H1 (cell line): ENCODE measurements around the gene ZNF680. TPM values are rescaled to one million over a fixed set of nuclear protein-coding genes. Genes with fewer than 3 reads are reported as not detected.

Experiments
- CTCF ChIA-PET: fragments of 300-600 bp; sonication (Branson Sonifier 250); formaldehyde crosslinking; loops from one replicate; lab custom pipeline; 2021; ENCODE audit not compliant: partially characterized antibody; lab: Charles Lee
- POLR2A ChIA-PET: fragments of 300-600 bp; sonication (Branson Sonifier 250); formaldehyde crosslinking; loops from one replicate; lab custom pipeline; 2021; ENCODE audit warnings: inconsistent platforms; ENCODE audit not compliant: partially characterized antibody; lab: Charles Lee
- DNase-seq, 2 experiments: peaks; one replicate each; pipeline versions ENCODE4 v3.0.0 to v3.0.0-alpha.2; 2010 to 2022; ENCODE audit warnings: low spot score in 2 of 2, low read depth in 1 of 2, mixed read lengths in 1 of 2
- FAIRE-seq: peaks from 2 replicates; lab custom pipeline; 2011; peaks lifted over from hg19 to GRCh38; lab: Jason Lieb, UNC
- H2AFZ ChIP-seq: 2 replicates; pipeline ENCODE4 v1.8.1; 2012; ENCODE audit warnings: low read length, inconsistent platforms
- H2AK5ac ChIP-seq: 2 replicates; pipeline ENCODE4 v1.6.1; 2013; ENCODE audit warnings: low read depth, low read length
- H2BK120ac ChIP-seq: replicated peaks from 2 replicates; pipeline ENCODE3; 2013; ENCODE audit warnings: low read depth, low read length, inconsistent platforms
- H2BK12ac ChIP-seq: 2 replicates; pipeline ENCODE4 v1.6.1; 2013; ENCODE audit warnings: low read depth, low read length
- H2BK15ac ChIP-seq: 2 replicates; pipeline ENCODE4 v1.6.1; 2013; ENCODE audit warnings: low read length
- H2BK20ac ChIP-seq: 2 replicates; pipeline ENCODE4 v1.6.1; 2013; ENCODE audit warnings: low read length
- H2BK5ac ChIP-seq: 2 replicates; pipeline ENCODE4 v1.6.1; 2013; ENCODE audit warnings: low read depth, low read length
- H3K14ac ChIP-seq: 2 replicates; pipeline ENCODE4 v1.6.1; 2013; ENCODE audit warnings: inconsistent platforms; ENCODE audit not compliant: insufficient read length
- H3K18ac ChIP-seq: 2 replicates; pipeline ENCODE4 v1.6.1; 2013; ENCODE audit warnings: low read length; ENCODE audit errors: extremely low read depth
- H3K23ac ChIP-seq: 2 replicates; pipeline ENCODE4 v1.6.1; 2013; ENCODE audit warnings: inconsistent platforms; ENCODE audit not compliant: insufficient read length
- H3K23me2 ChIP-seq: 2 replicates; pipeline ENCODE4 v1.6.1; 2013; ENCODE audit warnings: low read depth, low read length
- H3K27ac ChIP-seq: 2 replicates; pipeline ENCODE4 v1.6.1; 2011; ENCODE audit warnings: low read depth, low read length, inconsistent platforms
- H3K27me3 ChIP-seq, 4 experiments: replicated peaks in 1 of 4; 1 replicate in 1 of 4; 2 replicates in 3 of 4; pipeline versions ENCODE4 v1.6.1 to v1.8.1; 2011 to 2013; ENCODE audit warnings: low read length in 3 of 4, mild to moderate bottlenecking in 3 of 4, inconsistent platforms in 2 of 4, mixed read lengths in 2 of 4, moderate library complexity in 1 of 4; ENCODE audit not compliant: control insufficient read depth in 3 of 4, insufficient read depth in 3 of 4; ENCODE audit errors: extremely low read depth in 1 of 4
- H3K36me3 ChIP-seq, 4 experiments: 2 replicates each; pipeline versions ENCODE4 v1.6.1 to v1.8.1; 2011 to 2013; ENCODE audit warnings: mild to moderate bottlenecking in 4 of 4, low read length in 3 of 4, moderate library complexity in 2 of 4, control low read depth in 1 of 4, inconsistent platforms in 1 of 4; ENCODE audit not compliant: insufficient read depth in 4 of 4, control insufficient read depth in 2 of 4
- H3K4ac ChIP-seq: replicated peaks from 2 replicates; pipeline ENCODE3; 2013; ENCODE audit warnings: low read length, low read depth, mixed read lengths, inconsistent platforms; ENCODE audit not compliant: insufficient read length
- H3K4me1 ChIP-seq, 4 experiments: replicated peaks in 1 of 4; 1 replicate in 1 of 4; 2 replicates in 3 of 4; pipeline versions ENCODE4 v1.6.1 to v1.8.1; 2011 to 2013; ENCODE audit warnings: low read length in 3 of 4, inconsistent platforms in 2 of 4, mixed read lengths in 1 of 4; ENCODE audit not compliant: insufficient read depth in 4 of 4, control insufficient read depth in 3 of 4
- H3K4me2 ChIP-seq, 2 experiments: 2 replicates each; pipeline versions ENCODE4 v1.6.1 to v1.8.1; 2011 to 2013; ENCODE audit warnings: low read depth in 2 of 2, low read length in 2 of 2, control low read depth in 1 of 2, inconsistent platforms in 1 of 2, mild to moderate bottlenecking in 1 of 2; ENCODE audit not compliant: insufficient read depth in 1 of 2
- H3K4me3 ChIP-seq, 4 experiments: fragments of 200-600, 300-600 bp in 1 of 4; sonication (generic), shearing (Covaris generic), sonication (Bioruptor Twin) in 1 of 4; 2 replicates each; pipeline versions ENCODE4 v1.5.1 to v1.8.1; 2011 to 2016; ENCODE audit warnings: low read length in 4 of 4, low read depth in 3 of 4, control low read depth in 2 of 4, inconsistent platforms in 2 of 4, mild to moderate bottlenecking in 2 of 4, mixed read lengths in 1 of 4, moderate library complexity in 1 of 4; ENCODE audit not compliant: insufficient read depth in 2 of 4; ENCODE audit errors: extremely low read depth in 1 of 4
- H3K56ac ChIP-seq: replicated peaks from 2 replicates; pipeline ENCODE3; 2013; ENCODE audit warnings: low read depth, mild to moderate bottlenecking, mixed read lengths, low read length, inconsistent platforms; ENCODE audit not compliant: insufficient read length
- H3K79me1 ChIP-seq: 2 replicates; pipeline ENCODE4 v1.6.1; 2013; ENCODE audit warnings: low read depth, low read length, control low read depth
- H3K79me2 ChIP-seq, 2 experiments: 2 replicates each; pipeline versions ENCODE4 v1.6.1 to v1.8.1; 2012 to 2013; ENCODE audit warnings: low read length in 2 of 2, mild to moderate bottlenecking in 2 of 2, inconsistent platforms in 1 of 2; ENCODE audit not compliant: insufficient read depth in 2 of 2, control insufficient read depth in 1 of 2
- H3K9ac ChIP-seq, 4 experiments: replicated peaks in 1 of 4; 1 replicate in 1 of 4; 2 replicates in 3 of 4; pipeline versions ENCODE4 v1.6.1 to v1.8.1; 2011 to 2013; ENCODE audit warnings: low read depth in 3 of 4, low read length in 3 of 4, control low read depth in 2 of 4, mild to moderate bottlenecking in 2 of 4, moderate library complexity in 2 of 4, inconsistent platforms in 1 of 4; ENCODE audit errors: extremely low read depth in 1 of 4
- H3K9me3 ChIP-seq, 2 experiments: 2 replicates each; pipeline versions ENCODE4 v1.6.1 to v1.8.1; 2012 to 2013; ENCODE audit warnings: mild to moderate bottlenecking in 2 of 2, moderate library complexity in 2 of 2, control low read depth in 1 of 2, inconsistent platforms in 1 of 2, low read depth in 1 of 2, low read length in 1 of 2, mixed read lengths in 1 of 2; ENCODE audit not compliant: insufficient read depth in 2 of 2
- H4K20me1 ChIP-seq, 2 experiments: replicated peaks in 1 of 2; 2 replicates each; pipeline versions ENCODE3 to v1.8.1; 2011 to 2013; ENCODE audit warnings: inconsistent platforms in 2 of 2, low read length in 2 of 2, mild to moderate bottlenecking in 1 of 2; ENCODE audit not compliant: insufficient read depth in 2 of 2, control insufficient read depth in 1 of 2
- H4K5ac ChIP-seq: 2 replicates; pipeline ENCODE4 v1.6.1; 2013; ENCODE audit warnings: low read length, low read depth, mixed read lengths, inconsistent platforms; ENCODE audit not compliant: insufficient read length
- H4K8ac ChIP-seq: 2 replicates; pipeline ENCODE4 v1.8.0; 2013; ENCODE audit warnings: mild to moderate bottlenecking, moderate library complexity, low read length, inconsistent platforms; ENCODE audit not compliant: insufficient read depth; ENCODE audit errors: extremely low read depth
- H4K91ac ChIP-seq: replicated peaks from 2 replicates; pipeline ENCODE3; 2013; ENCODE audit warnings: low read length, mixed read lengths, inconsistent platforms; ENCODE audit not compliant: insufficient read length
- CHD1 ChIP-seq: IDR thresholded peaks from 2 replicates; pipeline ENCODE4 v1.6.1; 2012; ENCODE audit warnings: low read depth, low read length, improper control_type of control experiment
- PHF8 ChIP-seq: fragments of 200-600 bp; sonication (generic); conservative IDR thresholded peaks from 2 replicates; pipeline ENCODE4 v1.7.1; 2012; ENCODE audit warnings: low read depth, mild to moderate bottlenecking, inconsistent platforms, low read length, moderate library complexity
- WGBS, 2 experiments: shearing (Covaris generic) in 1 of 2; methylation state at CpG; one replicate each; pipeline versions ENCODE4 v1.1.6 to v1.1.7; 2013 to 2015; ENCODE audit warnings: low lambda C conversion rate in 2 of 2, mixed read lengths in 2 of 2, inconsistent platforms in 1 of 2, low coverage in 1 of 2, missing lambda C conversion rate in 1 of 2; ENCODE audit not compliant: insufficient replicate concordance in 2 of 2, insufficient coverage in 1 of 2, insufficient read length in 1 of 2; ENCODE audit errors: extremely low coverage in 1 of 2, missing lambda C conversion rate in 1 of 2; 5-methylcytosine and 5-hydroxymethylcytosine counted together
- polyA plus RNA-seq, 7 experiments: library from polyadenylated mRNA; depleted of rRNA in 3 of 7; stranded (reverse) in 5 of 7; unstranded in 2 of 7; fragments of >200 nt in 5 of 7; fragments of 200-250 nt in 2 of 7; gene quantifications; 1 replicate in 5 of 7; 2 replicates in 1 of 7; 4 replicates in 1 of 7; pipeline versions ENCODE4 v1.2.1 to v1.2.3, GENCODE V29; 2011 to 2013; ENCODE audit warnings: missing spikeins in 2 of 7, mixed read lengths in 2 of 7
- total RNA-seq: library from RNA; stranded (reverse); fragmentation: NEBNext Ultra II Directional; extraction: Animal tissue kit (Norgen Biotek cat#: 25700); gene quantifications from 2 replicates; pipeline ENCODE4 v1.2.1, GENCODE V29; 2021

ZNF680 gene
- total and polyA plus RNA-seq, 2 of the 8 experiments (the other 6 are each of a cell fraction or from before 2014, with no cell fraction given) = 15.3 TPM; not detected in 1

GRCh38 chr7:64602086-64602485, 39.2 kb upstream of the ZNF680 start:
- CTCF ChIA-PET = no interaction called here
- H3K9me3 ChIP-seq = peaks cover 66 to 90% of the 10 kb centered on the region in 2 experiments

More at GRCh38 chr7:64602086-64602485, 39.2 kb upstream of the ZNF680 start:
- H4K8ac ChIP-seq = no peak overlapping the region
- H2BK120ac ChIP-seq = no peak overlapping the region
- POLR2A ChIA-PET = no interaction called here
- no peaks in the 10 kb centered on the region for H4K20me1 ChIP-seq
- H2AK5ac ChIP-seq = no peak overlapping the region
- H3K23ac ChIP-seq = no peak overlapping the region
- no peaks in the 10 kb centered on the region; a peak in 2 of 8 replicates for H3K36me3 ChIP-seq
- no peak overlapping the region for H2BK5ac ChIP-seq
- H3K9ac ChIP-seq = no peak overlapping the region
- H3K27me3 ChIP-seq = no peaks in the 10 kb centered on the region
- no peak overlapping the region for H2BK20ac ChIP-seq
- no peak overlapping the region for H2BK12ac ChIP-seq
- H3K56ac ChIP-seq = no peak overlapping the region
- no peak overlapping the region for H3K4me3 ChIP-seq
- no peak overlapping the region for H3K27ac ChIP-seq
- H3K18ac ChIP-seq = no peak overlapping the region
- DNase-seq = no peak
- no peak overlapping the region for H4K91ac ChIP-seq
- H3K4me1 ChIP-seq = no peaks in the 10 kb centered on the region
- no peaks in the 10 kb centered on the region for H3K23me2 ChIP-seq
- H3K4me2 ChIP-seq = no peak overlapping the region
- H2AFZ ChIP-seq = no peak overlapping the region
- H3K14ac ChIP-seq = no peak overlapping the region
- no peak overlapping the region for H4K5ac ChIP-seq
- TF ChIP-seq CHD1 (no peak), PHF8 (no peak)
- H2BK15ac ChIP-seq = no peak overlapping the region
- H3K79me2 ChIP-seq = no peaks in the 10 kb centered on the region
- 68% methylated on average over 3 of the region's 3 CpGs; no CpG with 5 or more reads in 1 of the 2 experiments for WGBS, 2 experiments
- H3K4ac ChIP-seq = no peak overlapping the region
- H3K79me1 ChIP-seq = no peaks in the 10 kb centered on the region
- no peak for FAIRE-seq
